ENCODE measurements around the gene ALKBH3.

- TF ChIP-seq CTCF (IDR thresholded peaks at IDR 0.05) (no peak), EP300 (IDR thresholded peaks at IDR 0.05) (no peak), POLR2A (IDR thresholded peaks at IDR 0.05; ENCODE audit: low read depth) (no peak), POLR2AphosphoS5 (IDR thresholded peaks at IDR 0.05) (no peak)
Observed at GRCh38 chr11:43962383-43963278, 82.0 kb downstream of the ALKBH3 start.

All from esophagus muscularis mucosa (tissue), 4 donors.